Measurements from ENCODE around the gene MBNL2.
A peak's percentile ranks its signal among the peaks of the same experiment; 100 is the strongest.
"Not testable (repeated sequence)": the region's sequence is repeated elsewhere in the genome, so short reads cannot be mapped to it uniquely, and the experiment has no call there.

The MBNL2 gene

GRCh38 chr13:97332742-97333141 lies 110.6 kb downstream of the MBNL2 start:
- DNase-seq, result peak; percentile 42

- no peak for DNase-seq
Observed at GRCh38 chr13:97333983-97334382, 111.8 kb downstream of the MBNL2 start.

GRCh38 chr13:97334690-97335089 lies 112.6 kb downstream of the MBNL2 start:
- no peak for DNase-seq

- DNase-seq, result no peak
Observed at GRCh38 chr13:97335488-97336134, 113.5 kb downstream of the MBNL2 start.

GRCh38 chr13:97337985-97338499 lies 115.9 kb downstream of the MBNL2 start:
- DNase-seq, result no peak

GRCh38 chr13:97338571-97338970 lies 116.4 kb downstream of the MBNL2 start:
- no peak for DNase-seq

GRCh38 chr13:97339019-97339987 lies 117.2 kb downstream of the MBNL2 start:
- DNase-seq, result peak; percentile 91

GRCh38 chr13:97339988-97340749 lies 118.0 kb downstream of the MBNL2 start:
- no peak for DNase-seq

- no peak for DNase-seq
Observed at GRCh38 chr13:97341135-97341534, 119.0 kb downstream of the MBNL2 start.

GRCh38 chr13:97342136-97342535 lies 120.0 kb downstream of the MBNL2 start:
- DNase-seq, result no peak

GRCh38 chr13:97342936-97343335 lies 120.8 kb downstream of the MBNL2 start:
- no peak for DNase-seq

GRCh38 chr13:97344265-97345175 lies 122.4 kb downstream of the MBNL2 start:
- peak; percentile 63 for DNase-seq

- DNase-seq, result no peak
Observed at GRCh38 chr13:97346097-97346496, 124.0 kb downstream of the MBNL2 start.

GRCh38 chr13:97346561-97347254 lies 124.6 kb downstream of the MBNL2 start:
- no peak for DNase-seq

GRCh38 chr13:97347255-97347932 lies 125.3 kb downstream of the MBNL2 start:
- DNase-seq, result no peak

GRCh38 chr13:97348569-97349100 lies 126.5 kb downstream of the MBNL2 start:
- DNase-seq, result no peak

- DNase-seq, result not testable (repeated sequence)
Observed at GRCh38 chr13:97352012-97352411, 129.9 kb downstream of the MBNL2 start.

- DNase-seq, result no peak
Observed at GRCh38 chr13:97352815-97353214, 130.7 kb downstream of the MBNL2 start.

GRCh38 chr13:97353927-97354675 lies 132.0 kb downstream of the MBNL2 start:
- DNase-seq, result peak; percentile 44

GRCh38 chr13:97354808-97355207 lies 132.7 kb downstream of the MBNL2 start:
- DNase-seq, result no peak

All from fibroblast of skin of right quadriceps (primary cell).